OCI-LY3 (cell line): ENCODE results near the gene DTYMK.

Source experiments
- H2AFZ ChIP-seq: fragments of 200-600, 300-600 bp; shearing (Covaris generic); 2 replicates; pipeline ENCODE4 v1.6.0; 2014; ENCODE audit warnings: antibody characterized with exemption, low read depth, low read length
- H3K27ac ChIP-seq: fragments of 200-600, 300-600 bp; sonication (generic); 2 replicates; pipeline ENCODE4 v1.5.1; 2014; ENCODE audit warnings: mild to moderate bottlenecking, low read length, moderate library complexity, mixed read lengths
- H3K27me3 ChIP-seq: fragments of 200-600, 300-600 bp; sonication (generic); 2 replicates; pipeline ENCODE4 v1.6.1; 2014; ENCODE audit warnings: low read depth, low read length, mixed read lengths
- H3K36me3 ChIP-seq: fragments of 200-600, 300-600 bp; sonication (generic); replicated peaks from 2 replicates; pipeline ENCODE3; 2014; ENCODE audit warnings: low read depth, low read length, mixed read lengths
- H3K4me1 ChIP-seq: fragments of 300-600, 200-600 bp; sonication (generic); 2 replicates; pipeline ENCODE4 v1.6.1; 2014; ENCODE audit warnings: low read length, mixed read lengths
- H3K4me2 ChIP-seq: fragments of 200-600, 300-600 bp; sonication (generic); 2 replicates; pipeline ENCODE4 v1.6.1; 2014; ENCODE audit warnings: low read length, mixed read lengths
- H3K4me3 ChIP-seq: fragments of 300-600, 200-600 bp; sonication (generic); 2 replicates; pipeline ENCODE4 v1.5.1; 2014; ENCODE audit warnings: antibody characterized with exemption, mild to moderate bottlenecking, low read length, moderate library complexity
- H3K79me2 ChIP-seq: fragments of 300-600, 200-600 bp; shearing (Covaris generic); 2 replicates; pipeline ENCODE4 v1.6.1; 2014; ENCODE audit warnings: mild to moderate bottlenecking, low read length, mixed read lengths
- H3K9ac ChIP-seq: fragments of 300-600, 200-600 bp; shearing (Covaris generic); 2 replicates; pipeline ENCODE4 v1.6.0; 2014; ENCODE audit warnings: mild to moderate bottlenecking, low read length, moderate library complexity
- H3K9me3 ChIP-seq: fragments of 200-600, 300-600 bp; shearing (Covaris generic); 2 replicates; pipeline ENCODE4 v1.6.1; 2014; ENCODE audit warnings: low read length, mixed read lengths; ENCODE audit not compliant: insufficient read depth
- H4K20me1 ChIP-seq: fragments of 200-600, 300-600 bp; sonication (generic); 2 replicates; pipeline ENCODE4 v1.6.1; 2016; ENCODE audit warnings: low read length, mixed read lengths; ENCODE audit not compliant: insufficient read depth
- CTCF ChIP-seq: fragments of 200-600, 300-600 bp; sonication (generic); IDR thresholded peaks from 2 replicates; pipeline ENCODE4 v1.5.1; 2014; ENCODE audit warnings: antibody characterized with exemption, low read length, low read depth
- EZH2phosphoT487 ChIP-seq: fragments of 200-600 bp; shearing (Covaris generic); IDR thresholded peaks from 2 replicates; pipeline ENCODE4 v1.6.1; 2018; ENCODE audit warnings: antibody characterized with exemption, mixed run types, low read depth

DTYMK gene

GRCh38 chr2:241728627-241729026, 42.0 kb upstream of the DTYMK start:
- H3K27ac ChIP-seq = peak overlapping the region; percentile 85; the same call in 1 of the 2 replicates

GRCh38 chr2:241728000-241728399, 41.4 kb upstream of the DTYMK start:
- Histone ChIP-seq H3K27me3 (no peaks in the 10 kb centered on the region), H3K9ac (no peak overlapping the region), H3K27ac (no peak overlapping the region), H3K9me3 (no peaks in the 10 kb centered on the region), H3K79me2 (no peaks in the 10 kb centered on the region), H2AFZ (no peak overlapping the region), H4K20me1 (no peaks in the 10 kb centered on the region), H3K4me3 (no peak overlapping the region), H3K36me3 (peaks cover 15% of the 10 kb centered on the region), H3K4me1 (peaks cover 49% of the 10 kb centered on the region), H3K4me2 (no peak overlapping the region)
- TF ChIP-seq CTCF (no peak), EZH2phosphoT487 (no peak)

More at GRCh38 chr2:241728627-241729026, 42.0 kb upstream of the DTYMK start:
- peaks cover 54% of the 10 kb centered on the region for H3K4me1 ChIP-seq
- no peaks in the 10 kb centered on the region for H3K27me3 ChIP-seq
- no peak overlapping the region for H3K4me3 ChIP-seq
- TF ChIP-seq EZH2phosphoT487 (no peak), CTCF (no peak)
- H2AFZ ChIP-seq = no peak overlapping the region
- no peaks in the 10 kb centered on the region for H3K79me2 ChIP-seq
- peaks cover 15% of the 10 kb centered on the region for H3K36me3 ChIP-seq
- no peaks in the 10 kb centered on the region for H3K9me3 ChIP-seq
- H3K4me2 ChIP-seq = no peak overlapping the region
- H3K9ac ChIP-seq = no peak overlapping the region
- H4K20me1 ChIP-seq = no peaks in the 10 kb centered on the region

GRCh38 chr2:241726459-241726858, 39.8 kb upstream of the DTYMK start:
- H3K9ac ChIP-seq = no peak overlapping the region
- TF ChIP-seq EZH2phosphoT487 = no peak
- no peak for TF ChIP-seq CTCF

GRCh38 chr2:241724975-241725870, 38.6 kb upstream of the DTYMK start:
- H3K27ac ChIP-seq = no peak overlapping the region
- no peaks in the 10 kb centered on the region for H3K27me3 ChIP-seq
- H3K36me3 ChIP-seq = peaks cover 15% of the 10 kb centered on the region
- TF ChIP-seq CTCF = no peak
- TF ChIP-seq EZH2phosphoT487 = no peak
- no peaks in the 10 kb centered on the region for H3K79me2 ChIP-seq
- H4K20me1 ChIP-seq = no peaks in the 10 kb centered on the region
- H3K4me3 ChIP-seq = no peak overlapping the region
- no peak overlapping the region for H3K4me2 ChIP-seq
- no peak overlapping the region for H2AFZ ChIP-seq
- H3K4me1 ChIP-seq = peaks cover 27% of the 10 kb centered on the region
- no peaks in the 10 kb centered on the region for H3K9me3 ChIP-seq
- no peak overlapping the region for H3K9ac ChIP-seq

More at GRCh38 chr2:241726459-241726858, 39.8 kb upstream of the DTYMK start:
- Histone ChIP-seq H3K79me2 (no peaks in the 10 kb centered on the region), H2AFZ (no peak overlapping the region), H3K4me3 (no peak overlapping the region), H3K36me3 (peaks cover 15% of the 10 kb centered on the region), H4K20me1 (no peaks in the 10 kb centered on the region), H3K4me1 (peaks cover 39% of the 10 kb centered on the region), H3K4me2 (no peak overlapping the region), H3K27me3 (no peaks in the 10 kb centered on the region), H3K9me3 (no peaks in the 10 kb centered on the region), H3K27ac (no peak overlapping the region; the same call in 1 of the 2 replicates)
